Ramos (cell line): Measurements from ENCODE around the gene BPIFB4.

Experiments used
- in situ Hi-C: fragments of 300-500 bp; cut with MboI; formaldehyde crosslinking; loops from one replicate; pipeline ENCODE4 v1.14.3; 2022; ENCODE audit warnings: low sequenced_read_pairs; ENCODE audit not compliant: unreplicated experiment

Gene BPIFB4

GRCh38 chr20:33154252-33154651 lies 74.8 kb downstream of the BPIFB4 start:
- in situ Hi-C loops = no loop called here

GRCh38 chr20:33158637-33159385 lies 79.4 kb downstream of the BPIFB4 start:
- in situ Hi-C loops = no loop called here

GRCh38 chr20:33159713-33160112 lies 80.3 kb downstream of the BPIFB4 start:
- in situ Hi-C loops = no loop called here

- in situ Hi-C loops = no loop called here
Observed at GRCh38 chr20:33160681-33161080, 81.2 kb downstream of the BPIFB4 start.
